ENCODE measurements around the gene EFNA5. TPM values are rescaled to one million over a fixed set of nuclear protein-coding genes. Genes with fewer than 3 reads are reported as not detected.

The EFNA5 gene
- total and polyA plus RNA-seq, 2 of the 8 experiments (the other 6 are each of a cell fraction or from before 2014, with no cell fraction given): 9.6 to 21.8 TPM

- H3K79me2 ChIP-seq (ENCODE audit: control insufficient read depth in 1 of 2, insufficient read depth in 2 of 2, low read length in 2 of 2): no peaks in the 10 kb centered on the region
- ChIA-PET CTCF (ENCODE audit: partially characterized antibody) (interaction anchor here (1.2 kb wide), 1 partner anchor 144 kb away, joined by 3 read pairs; no protein-coding TSS in a partner anchor), POLR2A (ENCODE audit: partially characterized antibody) (interaction anchor here (1.3 kb wide), 1 partner anchor 12 kb away, joined by 3 read pairs; no protein-coding TSS in a partner anchor)
- DNase-seq (ENCODE audit: low read depth in 1 of 2, low spot score in 2 of 2) (no peak), FAIRE-seq (no peak)
- H3K36me3 ChIP-seq (ENCODE audit: control insufficient read depth in 2 of 4, insufficient read depth in 4 of 4, low read length in 3 of 4): peaks cover 0 to 10% (median 0%) of the 10 kb centered on the region in 4 experiments; a peak in 1 of 8 replicates
- no peak overlapping the region for H2BK120ac ChIP-seq (replicated peaks; ENCODE audit: low read depth, low read length)
- H2BK12ac ChIP-seq (ENCODE audit: low read depth, low read length): no peak overlapping the region
- 95% methylated on average over 6 of the region's 6 CpGs; no CpG with 5 or more reads in 1 of the 2 experiments for WGBS, 2 experiments (ENCODE audit: extremely low coverage in 1 of 2, insufficient coverage in 1 of 2, insufficient read length in 1 of 2, insufficient replicate concordance in 2 of 2, low coverage in 1 of 2, low lambda C conversion rate in 2 of 2, missing lambda C conversion rate in 1 of 2)
- no peak overlapping the region for H3K4ac ChIP-seq (replicated peaks; ENCODE audit: insufficient read length, low read depth, low read length)
- H4K91ac ChIP-seq (replicated peaks; ENCODE audit: insufficient read length, low read length): no peak overlapping the region
- no peak overlapping the region for H2BK15ac ChIP-seq (ENCODE audit: low read length)
- H4K20me1 ChIP-seq (replicated peaks in 1 of 2; ENCODE audit: control insufficient read depth in 1 of 2, insufficient read depth in 2 of 2, low read length in 2 of 2): no peaks in the 10 kb centered on the region
- no peak overlapping the region for H3K4me3 ChIP-seq (ENCODE audit: extremely low read depth in 1 of 4, insufficient read depth in 2 of 4, low read depth in 3 of 4, low read length in 4 of 4)
- H3K23ac ChIP-seq (ENCODE audit: insufficient read length): no peak overlapping the region
- no peaks in the 10 kb centered on the region for H3K23me2 ChIP-seq (ENCODE audit: low read depth, low read length)
- H3K27me3 ChIP-seq (replicated peaks in 1 of 4; ENCODE audit: control insufficient read depth in 3 of 4, extremely low read depth in 1 of 4, insufficient read depth in 3 of 4, low read length in 3 of 4): no peaks in the 10 kb centered on the region
- no peaks in the 10 kb centered on the region for H3K4me1 ChIP-seq (replicated peaks in 1 of 4; ENCODE audit: control insufficient read depth in 3 of 4, insufficient read depth in 4 of 4, low read length in 3 of 4)
- no peak overlapping the region for H3K14ac ChIP-seq (ENCODE audit: insufficient read length)
- no peak overlapping the region for H2AK5ac ChIP-seq (ENCODE audit: low read depth, low read length)
- H3K79me1 ChIP-seq (ENCODE audit: low read depth, low read length): no peaks in the 10 kb centered on the region
- H2AFZ ChIP-seq (ENCODE audit: low read length): no peak overlapping the region
- no peak overlapping the region for H3K18ac ChIP-seq (ENCODE audit: extremely low read depth, low read length)
- H2BK5ac ChIP-seq (ENCODE audit: low read depth, low read length): no peak overlapping the region
- H2BK20ac ChIP-seq (ENCODE audit: low read length): no peak overlapping the region
- H3K56ac ChIP-seq (replicated peaks; ENCODE audit: insufficient read length, low read depth, low read length): no peak overlapping the region
- H3K27ac ChIP-seq (ENCODE audit: low read depth, low read length): no peak overlapping the region
- no peaks in the 10 kb centered on the region for H3K9me3 ChIP-seq (ENCODE audit: insufficient read depth in 2 of 2, low read depth in 1 of 2, low read length in 1 of 2)
- H4K5ac ChIP-seq (ENCODE audit: insufficient read length, low read depth, low read length): no peak overlapping the region
- no peak overlapping the region for H3K4me2 ChIP-seq (ENCODE audit: insufficient read depth in 1 of 2, low read depth in 2 of 2, low read length in 2 of 2)
- TF ChIP-seq MAX (IDR thresholded peaks at IDR 0.05): no peak
- no peak for TF ChIP-seq SUZ12 (IDR thresholded peaks at IDR 0.05; ENCODE audit: low read length)
- no peak for TF ChIP-seq BCL11A (IDR thresholded peaks at IDR 0.05; ENCODE audit: low read depth in 2 of 2, low read length in 2 of 2)
- H4K8ac ChIP-seq (ENCODE audit: extremely low read depth, insufficient read depth, low read length): no peak overlapping the region
- H3K9ac ChIP-seq (replicated peaks in 1 of 4; ENCODE audit: extremely low read depth in 1 of 4, low read depth in 3 of 4, low read length in 3 of 4): no peak overlapping the region
Measured at GRCh38 chr5:107426872-107427271, 243.9 kb downstream of the EFNA5 start.

All from H1 (cell line).